GM18907 (cell line): Measurements from ENCODE around the gene KCNMA1.

Experiments
- ATAC-seq: cut with Tn5 transposase; IDR thresholded peaks from one replicate; pipeline ENCODE4 v1.9.1; 2021; ENCODE audit warnings: mild to moderate bottlenecking, moderate library complexity; ENCODE audit not compliant: unreplicated experiment

Gene KCNMA1

GRCh38 chr10:76866841-76867586 is 770.6 kb downstream of the KCNMA1 start:
- no peak for ATAC-seq

GRCh38 chr10:76864922-76865321 is 772.7 kb downstream of the KCNMA1 start:
- ATAC-seq: no peak

GRCh38 chr10:76858721-76859120 is 778.9 kb downstream of the KCNMA1 start:
- no peak for ATAC-seq

- no peak for ATAC-seq
Measured at GRCh38 chr10:76840802-76841201, 796.8 kb downstream of the KCNMA1 start.

GRCh38 chr10:76839276-76839675 is 798.3 kb downstream of the KCNMA1 start:
- no peak for ATAC-seq

- no peak for ATAC-seq
Measured at GRCh38 chr10:76830218-76830617, 807.4 kb downstream of the KCNMA1 start.

- no peak for ATAC-seq
Measured at GRCh38 chr10:76829724-76830123, 807.9 kb downstream of the KCNMA1 start.
